Kidney (tissue), 14 donors: ENCODE measurements around the gene CEP97. TPM values are rescaled to one million over a fixed set of nuclear protein-coding genes. Genes with fewer than 3 reads are reported as not detected.
A peak's percentile ranks its signal among the peaks of the same experiment; 100 is the strongest.

Experiments used
- DNase-seq, 5 donors: peaks; one replicate each; pipeline ENCODE4 v3.0.0-alpha.2; 2013 to 2020
- FAIRE-seq: peaks from 2 replicates; lab custom pipeline; 2012; peaks lifted over from hg19 to GRCh38; lab: Jason Lieb, UNC
- H3K27ac ChIP-seq, 2 donors: one replicate each; pipeline ENCODE4 v1.7.0; 2013; ENCODE audit warnings: low read depth in 2 of 2, low read length in 2 of 2, inconsistent platforms in 1 of 2
- H3K27me3 ChIP-seq: one replicate; pipeline ENCODE4 v1.7.1; 2013; ENCODE audit warnings: low read length, inconsistent platforms; ENCODE audit not compliant: control insufficient read depth, insufficient read depth
- H3K36me3 ChIP-seq, 3 donors: one replicate each; pipeline versions ENCODE4 v1.7.0 to v1.7.1; 2013; ENCODE audit warnings: low read length in 3 of 3, control low read depth in 1 of 3, inconsistent platforms in 1 of 3; ENCODE audit not compliant: insufficient read depth in 3 of 3, control insufficient read depth in 2 of 3
- H3K4me1 ChIP-seq, 3 donors: one replicate each; pipeline versions ENCODE4 v1.7.0 to v1.7.1; 2013; ENCODE audit warnings: low read length in 3 of 3, inconsistent platforms in 1 of 3, low read depth in 1 of 3; ENCODE audit not compliant: control insufficient read depth in 2 of 3, insufficient read depth in 2 of 3
- H3K4me3 ChIP-seq, 3 donors: one replicate each; pipeline versions ENCODE4 v1.7.0 to v1.8.1; 2013; ENCODE audit warnings: low read length in 3 of 3, control low read depth in 1 of 3, inconsistent platforms in 1 of 3
- H3K9ac ChIP-seq, 3 donors: one replicate each; pipeline versions ENCODE4 v1.7.0 to v1.7.1; 2013; ENCODE audit warnings: low read length in 3 of 3, control low read depth in 1 of 3, inconsistent platforms in 1 of 3
- H3K9me3 ChIP-seq, 3 donors: one replicate each; pipeline versions ENCODE4 v1.7.0 to v1.7.1; 2013; ENCODE audit warnings: low read length in 3 of 3, control low read depth in 1 of 3, inconsistent platforms in 1 of 3; ENCODE audit not compliant: control insufficient read depth in 2 of 3, insufficient read depth in 1 of 3
- intact Hi-C: fragments of 100-400 bp; cut with DNase I; formaldehyde crosslinking; loops from one replicate; pipeline ENCODE4 v1.11.1; 2022
- polyA plus RNA-seq: library from polyadenylated mRNA; stranded (reverse); fragments of 350-450 nt; fragmentation: Illumina TruSeq; extraction: RNeasy Lipid Tissue Mini Kit (QIAGEN cat#74804); gene quantifications from one replicate; pipeline ENCODE4 v1.2.3, GENCODE V29; 2014; ENCODE audit warnings: low read depth, low replicate concordance; ENCODE audit not compliant: insufficient read depth
- total RNA-seq: library from RNA; stranded (reverse); fragmentation: NEBNext Ultra II Directional; extraction: Animal tissue kit (Norgen Biotek cat#: 25700); gene quantifications from one replicate; pipeline ENCODE4 v1.2.1, GENCODE V29; 2021
- TF ChIP-seq, protein P1 (sequence below): IDR thresholded peaks from 3 replicates; pipeline ENCODE4 v1.5.1; 2012; ENCODE audit warnings: mild to moderate bottlenecking, moderate library complexity, borderline replicate concordance; ENCODE audit not compliant: insufficient read depth; ENCODE audit errors: extremely low read depth
- donor health status: control.
- donor health status: control.
- donor health status: control.
- donor health status: control.
- donor health status: control.
- donor health status: DM: yes; HTN: yes; CAD: no.
- donor health status: Normal renal cell carcinoma (clear cell type).

The CEP97 gene
- total and polyA plus RNA-seq, 2 donors from 2014 or later = 1.7 to 7.5 TPM

GRCh38 chr3:101807888-101808287, 83.5 kb downstream of the CEP97 start:
- H3K27me3 ChIP-seq = no peaks in the 10 kb centered on the region
- H3K27ac ChIP-seq = no peak overlapping the region
- no peak overlapping the region for H3K4me3 ChIP-seq
- peaks cover 0 to 2% (median 2%) of the 10 kb centered on the region in 3 donors for H3K4me1 ChIP-seq
- H3K9ac ChIP-seq = no peak overlapping the region
- H3K36me3 ChIP-seq = no peaks in the 10 kb centered on the region
- FAIRE-seq (no peak), DNase-seq (no peak)
- TF ChIP-seq, protein P1, sequence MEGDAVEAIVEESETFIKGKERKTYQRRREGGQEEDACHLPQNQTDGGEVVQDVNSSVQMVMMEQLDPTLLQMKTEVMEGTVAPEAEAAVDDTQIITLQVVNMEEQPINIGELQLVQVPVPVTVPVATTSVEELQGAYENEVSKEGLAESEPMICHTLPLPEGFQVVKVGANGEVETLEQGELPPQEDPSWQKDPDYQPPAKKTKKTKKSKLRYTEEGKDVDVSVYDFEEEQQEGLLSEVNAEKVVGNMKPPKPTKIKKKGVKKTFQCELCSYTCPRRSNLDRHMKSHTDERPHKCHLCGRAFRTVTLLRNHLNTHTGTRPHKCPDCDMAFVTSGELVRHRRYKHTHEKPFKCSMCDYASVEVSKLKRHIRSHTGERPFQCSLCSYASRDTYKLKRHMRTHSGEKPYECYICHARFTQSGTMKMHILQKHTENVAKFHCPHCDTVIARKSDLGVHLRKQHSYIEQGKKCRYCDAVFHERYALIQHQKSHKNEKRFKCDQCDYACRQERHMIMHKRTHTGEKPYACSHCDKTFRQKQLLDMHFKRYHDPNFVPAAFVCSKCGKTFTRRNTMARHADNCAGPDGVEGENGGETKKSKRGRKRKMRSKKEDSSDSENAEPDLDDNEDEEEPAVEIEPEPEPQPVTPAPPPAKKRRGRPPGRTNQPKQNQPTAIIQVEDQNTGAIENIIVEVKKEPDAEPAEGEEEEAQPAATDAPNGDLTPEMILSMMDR = no peak
- H3K9me3 ChIP-seq = no peaks in the 10 kb centered on the region
- intact Hi-C loops = loop anchor here (10.0 kb wide), 1 partner anchor 737 kb away; no protein-coding TSS in a partner anchor

GRCh38 chr3:101809178-101810021, 85.0 kb downstream of the CEP97 start:
- H3K9ac ChIP-seq = no peak overlapping the region
- no peak overlapping the region for H3K4me3 ChIP-seq
- H3K4me1 ChIP-seq = peaks cover 0 to 2% (median 2%) of the 10 kb centered on the region in 3 donors
- no peaks in the 10 kb centered on the region for H3K27me3 ChIP-seq
- H3K27ac ChIP-seq = no peak overlapping the region
- H3K9me3 ChIP-seq = no peaks in the 10 kb centered on the region
- no peaks in the 10 kb centered on the region for H3K36me3 ChIP-seq
- FAIRE-seq = peak; percentile 91
- DNase-seq = peak in 3 of 5 donors; percentile 27 to 71 (median 70)
- TF ChIP-seq, protein P1 = peak; percentile 69
- intact Hi-C loops = loop anchor here (10.0 kb wide), 1 partner anchor 735 kb away; no protein-coding TSS in a partner anchor

GRCh38 chr3:101810022-101810418, 85.6 kb downstream of the CEP97 start:
- intact Hi-C loops = no loop called here
- TF ChIP-seq, protein P1 = no peak
- no peaks in the 10 kb centered on the region for H3K36me3 ChIP-seq
- no peak overlapping the region for H3K4me3 ChIP-seq
- peaks cover 0 to 5% (median 2%) of the 10 kb centered on the region in 3 donors for H3K4me1 ChIP-seq
- no peaks in the 10 kb centered on the region for H3K9me3 ChIP-seq
- DNase-seq (peak in 2 of 5 donors; percentile 62 to 66), FAIRE-seq (no peak)
- H3K27me3 ChIP-seq = no peaks in the 10 kb centered on the region
- H3K27ac ChIP-seq = no peak overlapping the region
- H3K9ac ChIP-seq = no peak overlapping the region
